ENCODE results near the gene OLIG3. TPM values are rescaled to one million over a fixed set of nuclear protein-coding genes. Genes with fewer than 3 reads are reported as not detected.
A peak's percentile ranks its signal among the peaks of the same experiment; 100 is the strongest.

OLIG3 gene
- total and polyA plus RNA-seq, 4 donors = not detected

DNA sequence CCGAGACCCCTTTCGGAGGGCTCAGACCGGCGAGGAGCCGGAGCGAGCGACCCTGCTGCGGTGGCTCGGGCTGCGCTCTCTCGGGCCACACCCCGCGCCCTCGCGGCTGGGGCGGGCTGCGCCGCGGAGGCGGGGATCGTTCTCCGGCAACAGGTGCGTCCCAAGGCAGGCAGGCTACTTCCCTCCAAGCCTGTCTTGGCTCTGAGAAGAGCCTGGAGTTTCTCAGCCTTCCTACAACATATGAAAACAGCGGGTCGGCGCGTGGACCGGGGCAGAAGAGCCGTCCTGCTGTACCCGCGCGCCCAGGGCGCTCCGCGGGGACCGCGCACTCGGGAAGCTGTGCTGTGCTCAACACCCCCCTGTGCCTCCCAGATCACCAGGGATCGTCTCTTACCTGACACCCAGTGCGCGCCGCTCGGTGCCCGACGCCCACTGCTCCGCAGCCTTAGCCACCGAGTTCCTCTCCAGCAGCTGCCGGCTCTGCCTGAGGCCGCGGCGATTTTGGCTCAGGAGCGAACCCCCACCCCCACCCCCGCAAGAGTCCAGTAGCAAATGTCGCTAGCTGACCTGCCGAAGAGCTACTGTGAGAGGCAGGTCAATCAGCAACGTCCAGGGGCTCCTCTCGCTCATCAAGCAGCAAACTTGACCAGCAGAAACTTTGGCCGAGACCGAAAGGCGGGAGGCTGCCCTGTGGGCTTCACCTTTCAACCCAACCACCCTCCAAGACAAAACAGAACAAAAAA is 3.7 kb upstream of the OLIG3 start:
- 5% methylated on average over 60 of the region's 60 CpGs for WGBS
- Histone ChIP-seq H3K36me3 (ENCODE audit: control insufficient read depth in 4 of 4, insufficient read depth in 3 of 4, low read depth in 1 of 4, low read length in 3 of 4) (no peaks in the 10 kb centered on the region), H3K4me1 (ENCODE audit: control insufficient read depth in 4 of 4, insufficient read depth in 4 of 4, low read length in 3 of 4) (peaks cover 10 to 22% (median 12%) of the 10 kb centered on the region in 4 donors), H3K4me3 (ENCODE audit: low read depth in 1 of 3, low read length in 3 of 3) (peak overlapping the region in 2 of 3 donors; percentile 9 to 32), H3K9me3 (ENCODE audit: control insufficient read depth in 4 of 4, low read length in 3 of 4) (peaks cover 0 to 6% (median 1%) of the 10 kb centered on the region in 4 donors), H3K27ac (ENCODE audit: low read depth in 1 of 2, low read length in 2 of 2) (no peak overlapping the region), H3K9ac (ENCODE audit: low read depth in 1 of 2, low read length in 2 of 2) (no peak overlapping the region), H3K27me3 (ENCODE audit: control insufficient read depth in 4 of 4, insufficient read depth in 4 of 4, low read length in 3 of 4) (peaks cover 12 to 33% (median 20%) of the 10 kb centered on the region in 4 donors)
- TF ChIP-seq HNF4G (IDR thresholded peaks at IDR 0.05) = no peak
- no peak for DNase-seq (ENCODE audit: low spot score)

DNA sequence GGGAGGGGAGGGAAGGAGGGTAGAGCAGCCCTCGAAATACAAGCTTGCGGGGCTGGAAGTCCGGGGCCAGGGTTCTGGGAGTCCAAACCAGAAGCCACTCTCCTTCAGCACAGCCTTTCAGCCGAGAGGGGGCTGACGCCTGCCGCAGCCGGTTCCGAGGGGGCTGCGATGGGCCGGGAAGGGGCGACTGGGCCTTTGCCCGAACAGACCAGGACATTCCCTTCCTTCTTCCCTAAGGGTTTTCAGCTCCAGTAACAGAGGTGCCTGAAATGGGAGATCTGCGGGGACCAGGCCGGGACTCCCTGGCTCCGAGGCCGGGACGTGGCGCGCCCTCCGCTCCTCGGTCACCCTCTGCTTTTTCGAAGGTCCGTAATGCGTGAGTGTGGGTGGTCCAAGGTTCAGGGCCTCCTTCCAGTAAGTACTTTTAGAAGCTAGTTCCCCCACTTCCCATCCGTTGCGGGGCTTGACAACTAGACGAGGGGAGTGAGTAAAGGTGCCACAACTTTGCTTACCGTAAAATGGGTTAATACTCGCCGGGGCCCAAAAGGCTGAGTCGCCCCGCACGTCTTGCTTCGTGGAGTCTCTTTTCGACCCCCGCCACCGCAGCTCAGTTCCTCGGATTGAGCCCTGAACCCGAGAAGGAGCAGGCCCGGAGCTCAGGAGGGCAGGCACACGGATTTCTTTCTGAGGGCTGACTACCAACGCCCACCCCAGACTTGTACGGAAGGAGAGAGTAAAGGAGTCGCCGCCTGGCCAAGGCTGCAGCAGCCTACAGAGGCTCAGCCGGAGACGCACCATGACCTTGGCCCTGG is 2.9 kb upstream of the OLIG3 start:
- H3K27ac ChIP-seq (ENCODE audit: low read depth in 1 of 2, low read length in 2 of 2) = no peak overlapping the region
- H3K4me3 ChIP-seq (ENCODE audit: low read depth in 1 of 3, low read length in 3 of 3) = peak overlapping the region in 2 of 3 donors; percentile 9 to 32
- H3K9me3 ChIP-seq (ENCODE audit: control insufficient read depth in 4 of 4, low read length in 3 of 4) = peaks cover 0 to 6% (median 1%) of the 10 kb centered on the region in 4 donors
- no peaks in the 10 kb centered on the region for H3K36me3 ChIP-seq (ENCODE audit: control insufficient read depth in 4 of 4, insufficient read depth in 3 of 4, low read depth in 1 of 4, low read length in 3 of 4)
- 7% methylated on average over 47 of the region's 47 CpGs for WGBS
- no peak for DNase-seq (ENCODE audit: low spot score)
- peaks cover 10 to 22% (median 12%) of the 10 kb centered on the region in 4 donors for H3K4me1 ChIP-seq (ENCODE audit: control insufficient read depth in 4 of 4, insufficient read depth in 4 of 4, low read length in 3 of 4)
- TF ChIP-seq GABPA (IDR thresholded peaks at IDR 0.05 in 1 of 2, conservative IDR thresholded peaks at IDR 0.05 in 1 of 2) (no peak), FOXA1 (IDR thresholded peaks at IDR 0.05) (no peak), HNF4G (IDR thresholded peaks at IDR 0.05) (no peak), RAD21 (IDR thresholded peaks at IDR 0.05) (no peak), SP1 (IDR thresholded peaks at IDR 0.05) (no peak), FOXA2 (IDR thresholded peaks at IDR 0.05) (no peak), EGR1 (IDR thresholded peaks at IDR 0.05; ENCODE audit: low read depth in 2 of 2) (no peak), YY1 (IDR thresholded peaks at IDR 0.05) (no peak), TAF1 (conservative IDR thresholded peaks at IDR 0.05) (no peak), HNF4A (conservative IDR thresholded peaks at IDR 0.05) (no peak), NR2F2 (IDR thresholded peaks at IDR 0.05) (no peak)
- TF ChIP-seq, protein P1, sequence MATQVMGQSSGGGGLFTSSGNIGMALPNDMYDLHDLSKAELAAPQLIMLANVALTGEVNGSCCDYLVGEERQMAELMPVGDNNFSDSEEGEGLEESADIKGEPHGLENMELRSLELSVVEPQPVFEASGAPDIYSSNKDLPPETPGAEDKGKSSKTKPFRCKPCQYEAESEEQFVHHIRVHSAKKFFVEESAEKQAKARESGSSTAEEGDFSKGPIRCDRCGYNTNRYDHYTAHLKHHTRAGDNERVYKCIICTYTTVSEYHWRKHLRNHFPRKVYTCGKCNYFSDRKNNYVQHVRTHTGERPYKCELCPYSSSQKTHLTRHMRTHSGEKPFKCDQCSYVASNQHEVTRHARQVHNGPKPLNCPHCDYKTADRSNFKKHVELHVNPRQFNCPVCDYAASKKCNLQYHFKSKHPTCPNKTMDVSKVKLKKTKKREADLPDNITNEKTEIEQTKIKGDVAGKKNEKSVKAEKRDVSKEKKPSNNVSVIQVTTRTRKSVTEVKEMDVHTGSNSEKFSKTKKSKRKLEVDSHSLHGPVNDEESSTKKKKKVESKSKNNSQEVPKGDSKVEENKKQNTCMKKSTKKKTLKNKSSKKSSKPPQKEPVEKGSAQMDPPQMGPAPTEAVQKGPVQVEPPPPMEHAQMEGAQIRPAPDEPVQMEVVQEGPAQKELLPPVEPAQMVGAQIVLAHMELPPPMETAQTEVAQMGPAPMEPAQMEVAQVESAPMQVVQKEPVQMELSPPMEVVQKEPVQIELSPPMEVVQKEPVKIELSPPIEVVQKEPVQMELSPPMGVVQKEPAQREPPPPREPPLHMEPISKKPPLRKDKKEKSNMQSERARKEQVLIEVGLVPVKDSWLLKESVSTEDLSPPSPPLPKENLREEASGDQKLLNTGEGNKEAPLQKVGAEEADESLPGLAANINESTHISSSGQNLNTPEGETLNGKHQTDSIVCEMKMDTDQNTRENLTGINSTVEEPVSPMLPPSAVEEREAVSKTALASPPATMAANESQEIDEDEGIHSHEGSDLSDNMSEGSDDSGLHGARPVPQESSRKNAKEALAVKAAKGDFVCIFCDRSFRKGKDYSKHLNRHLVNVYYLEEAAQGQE (IDR thresholded peaks at IDR 0.05) = no peak
- TF ChIP-seq, protein P2, sequence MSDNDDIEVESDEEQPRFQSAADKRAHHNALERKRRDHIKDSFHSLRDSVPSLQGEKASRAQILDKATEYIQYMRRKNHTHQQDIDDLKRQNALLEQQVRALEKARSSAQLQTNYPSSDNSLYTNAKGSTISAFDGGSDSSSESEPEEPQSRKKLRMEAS (IDR thresholded peaks at IDR 0.05) = no peak
- TF ChIP-seq, protein P3, sequence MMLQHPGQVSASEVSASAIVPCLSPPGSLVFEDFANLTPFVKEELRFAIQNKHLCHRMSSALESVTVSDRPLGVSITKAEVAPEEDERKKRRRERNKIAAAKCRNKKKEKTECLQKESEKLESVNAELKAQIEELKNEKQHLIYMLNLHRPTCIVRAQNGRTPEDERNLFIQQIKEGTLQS (IDR thresholded peaks at IDR 0.05) = no peak
- TF ChIP-seq, protein P4, sequence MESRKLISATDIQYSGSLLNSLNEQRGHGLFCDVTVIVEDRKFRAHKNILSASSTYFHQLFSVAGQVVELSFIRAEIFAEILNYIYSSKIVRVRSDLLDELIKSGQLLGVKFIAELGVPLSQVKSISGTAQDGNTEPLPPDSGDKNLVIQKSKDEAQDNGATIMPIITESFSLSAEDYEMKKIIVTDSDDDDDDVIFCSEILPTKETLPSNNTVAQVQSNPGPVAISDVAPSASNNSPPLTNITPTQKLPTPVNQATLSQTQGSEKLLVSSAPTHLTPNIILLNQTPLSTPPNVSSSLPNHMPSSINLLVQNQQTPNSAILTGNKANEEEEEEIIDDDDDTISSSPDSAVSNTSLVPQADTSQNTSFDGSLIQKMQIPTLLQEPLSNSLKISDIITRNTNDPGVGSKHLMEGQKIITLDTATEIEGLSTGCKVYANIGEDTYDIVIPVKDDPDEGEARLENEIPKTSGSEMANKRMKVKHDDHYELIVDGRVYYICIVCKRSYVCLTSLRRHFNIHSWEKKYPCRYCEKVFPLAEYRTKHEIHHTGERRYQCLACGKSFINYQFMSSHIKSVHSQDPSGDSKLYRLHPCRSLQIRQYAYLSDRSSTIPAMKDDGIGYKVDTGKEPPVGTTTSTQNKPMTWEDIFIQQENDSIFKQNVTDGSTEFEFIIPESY (IDR thresholded peaks at IDR 0.05) = no peak
- TF ChIP-seq, protein P5, sequence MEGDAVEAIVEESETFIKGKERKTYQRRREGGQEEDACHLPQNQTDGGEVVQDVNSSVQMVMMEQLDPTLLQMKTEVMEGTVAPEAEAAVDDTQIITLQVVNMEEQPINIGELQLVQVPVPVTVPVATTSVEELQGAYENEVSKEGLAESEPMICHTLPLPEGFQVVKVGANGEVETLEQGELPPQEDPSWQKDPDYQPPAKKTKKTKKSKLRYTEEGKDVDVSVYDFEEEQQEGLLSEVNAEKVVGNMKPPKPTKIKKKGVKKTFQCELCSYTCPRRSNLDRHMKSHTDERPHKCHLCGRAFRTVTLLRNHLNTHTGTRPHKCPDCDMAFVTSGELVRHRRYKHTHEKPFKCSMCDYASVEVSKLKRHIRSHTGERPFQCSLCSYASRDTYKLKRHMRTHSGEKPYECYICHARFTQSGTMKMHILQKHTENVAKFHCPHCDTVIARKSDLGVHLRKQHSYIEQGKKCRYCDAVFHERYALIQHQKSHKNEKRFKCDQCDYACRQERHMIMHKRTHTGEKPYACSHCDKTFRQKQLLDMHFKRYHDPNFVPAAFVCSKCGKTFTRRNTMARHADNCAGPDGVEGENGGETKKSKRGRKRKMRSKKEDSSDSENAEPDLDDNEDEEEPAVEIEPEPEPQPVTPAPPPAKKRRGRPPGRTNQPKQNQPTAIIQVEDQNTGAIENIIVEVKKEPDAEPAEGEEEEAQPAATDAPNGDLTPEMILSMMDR (IDR thresholded peaks at IDR 0.05; ENCODE audit: low read depth, low read length, missing input control) = no peak
- no peak overlapping the region for H3K9ac ChIP-seq (ENCODE audit: low read depth in 1 of 2, low read length in 2 of 2)
- peaks cover 12 to 40% (median 22%) of the 10 kb centered on the region in 4 donors for H3K27me3 ChIP-seq (ENCODE audit: control insufficient read depth in 4 of 4, insufficient read depth in 4 of 4, low read length in 3 of 4)
